Neuronal stem cell (in vitro differentiated cells): ENCODE measurements around the gene ROR1.

Experiments
- DNase-seq: peaks from one replicate; pipeline ENCODE4 v3.0.0-alpha.2; 2013; ENCODE audit warnings: low spot score
- H2AFZ ChIP-seq: one replicate; pipeline ENCODE4 v1.6.1; 2013; ENCODE audit warnings: mild to moderate bottlenecking, low read length, inconsistent platforms
- H2AK5ac ChIP-seq: 2 replicates; pipeline ENCODE4 v1.6.1; 2013; ENCODE audit warnings: low read depth, mild to moderate bottlenecking, inconsistent platforms, low read length, moderate library complexity, mixed read lengths
- H2BK120ac ChIP-seq: 2 replicates; pipeline ENCODE4 v1.6.1; 2013; ENCODE audit warnings: low read depth, mild to moderate bottlenecking, inconsistent platforms, low read length, moderate library complexity, mixed read lengths
- H2BK12ac ChIP-seq: one replicate; pipeline ENCODE4 v1.6.1; 2013; ENCODE audit warnings: low read length, inconsistent platforms
- H2BK15ac ChIP-seq: 2 replicates; pipeline ENCODE4 v1.6.1; 2013; ENCODE audit warnings: mild to moderate bottlenecking, low read length, inconsistent platforms, mixed read lengths
- H2BK5ac ChIP-seq: one replicate; pipeline ENCODE4 v1.6.1; 2013; ENCODE audit warnings: inconsistent platforms, mild to moderate bottlenecking, low read length, moderate library complexity
- H3K14ac ChIP-seq: one replicate; pipeline ENCODE4 v1.6.1; 2013; ENCODE audit warnings: low read length, inconsistent platforms
- H3K18ac ChIP-seq: 2 replicates; pipeline ENCODE4 v1.6.1; 2013; ENCODE audit warnings: low read length, inconsistent platforms
- H3K23ac ChIP-seq: 2 replicates; pipeline ENCODE4 v1.6.1; 2013; ENCODE audit warnings: low read depth, mild to moderate bottlenecking, mixed read lengths, low read length, inconsistent platforms; ENCODE audit not compliant: poor library complexity
- H3K27ac ChIP-seq: replicated peaks from 3 replicates; pipeline ENCODE4 v1.5.1; 2013; ENCODE audit warnings: low read length, inconsistent platforms
- H3K27me3 ChIP-seq, 3 experiments: 2 replicates each; pipeline ENCODE4 v1.6.1; 2013; ENCODE audit warnings: low read length in 3 of 3, mild to moderate bottlenecking in 2 of 3, inconsistent platforms in 1 of 3, low read depth in 1 of 3, mixed read lengths in 1 of 3, moderate library complexity in 1 of 3; ENCODE audit not compliant: control insufficient read depth in 3 of 3, insufficient read depth in 3 of 3
- H3K36me3 ChIP-seq, 2 donors: replicated peaks in 1 of 2; 2 replicates each; pipeline ENCODE4 v1.6.1; 2013; ENCODE audit warnings: low read length in 2 of 2; ENCODE audit not compliant: control insufficient read depth in 2 of 2, insufficient read depth in 2 of 2
- H3K4ac ChIP-seq: 2 replicates; pipeline ENCODE4 v1.6.1; 2013; ENCODE audit warnings: inconsistent platforms, mild to moderate bottlenecking, low read length, moderate library complexity
- H3K4me1 ChIP-seq, 2 donors: 1 replicate in 1 of 2; 2 replicates in 1 of 2; pipeline ENCODE4 v1.6.1; 2013; ENCODE audit warnings: low read length in 2 of 2, low read depth in 1 of 2; ENCODE audit not compliant: control insufficient read depth in 2 of 2, insufficient read depth in 1 of 2
- H3K4me2 ChIP-seq: one replicate; pipeline ENCODE4 v1.6.1; 2013; ENCODE audit warnings: mild to moderate bottlenecking, low read length, inconsistent platforms; ENCODE audit not compliant: insufficient read depth, poor library complexity, severe bottlenecking
- H3K4me3 ChIP-seq, 2 donors: 2 replicates each; pipeline ENCODE4 v1.5.1; 2013; ENCODE audit warnings: low read length in 2 of 2, mild to moderate bottlenecking in 2 of 2, inconsistent platforms in 1 of 2, moderate library complexity in 1 of 2
- H3K79me1 ChIP-seq: one replicate; pipeline ENCODE4 v1.6.1; 2013; ENCODE audit warnings: low read depth, mild to moderate bottlenecking, inconsistent platforms, low read length, moderate library complexity
- H3K9ac ChIP-seq: one replicate; pipeline ENCODE4 v1.6.1; 2013; ENCODE audit warnings: mild to moderate bottlenecking, low read depth, low read length, inconsistent platforms; ENCODE audit not compliant: poor library complexity
- H3K9me3 ChIP-seq, 2 donors: replicated peaks in 1 of 2; 2 replicates each; pipeline versions ENCODE3 to v1.6.1; 2013; ENCODE audit warnings: low read length in 2 of 2, mild to moderate bottlenecking in 2 of 2, inconsistent platforms in 1 of 2, low read depth in 1 of 2, mixed read lengths in 1 of 2, moderate library complexity in 1 of 2; ENCODE audit not compliant: control insufficient read depth in 2 of 2, insufficient read depth in 1 of 2
- H4K8ac ChIP-seq: one replicate; pipeline ENCODE4 v1.6.1; 2013; ENCODE audit warnings: low read depth, mild to moderate bottlenecking, inconsistent platforms, low read length, moderate library complexity
- H4K91ac ChIP-seq: one replicate; pipeline ENCODE4 v1.6.1; 2013; ENCODE audit warnings: low read length, low read depth, mild to moderate bottlenecking, inconsistent platforms; ENCODE audit not compliant: poor library complexity
- WGBS, 2 donors: extraction: QIAGEN DNeasy Blood & Tissue Kit; methylation state at CpG; one replicate each; pipeline ENCODE4 v1.1.7; 2013; ENCODE audit warnings: missing lambda C conversion rate in 2 of 2, mixed read lengths in 1 of 2; ENCODE audit not compliant: insufficient read length in 2 of 2, insufficient replicate concordance in 1 of 2; ENCODE audit errors: extremely low coverage in 2 of 2; 5-methylcytosine and 5-hydroxymethylcytosine counted together

Gene ROR1

DNA sequence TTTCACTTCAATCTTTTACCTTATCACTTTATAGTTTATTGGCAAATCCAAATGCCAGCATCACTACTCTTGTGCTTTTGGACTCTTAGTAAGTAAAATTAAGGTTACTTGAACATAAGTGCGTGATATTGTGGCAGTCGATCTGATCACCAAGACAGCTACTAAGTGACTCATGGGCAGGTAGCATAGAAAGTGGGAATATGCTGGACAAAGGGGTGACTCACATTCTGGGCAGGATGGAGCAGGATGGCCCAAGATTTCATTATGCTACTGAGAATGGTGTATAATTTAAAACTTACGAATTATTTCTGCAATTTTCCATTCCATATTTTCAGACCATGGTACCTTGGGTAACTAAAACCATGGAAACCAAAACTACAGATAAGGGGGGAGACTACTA lies 120.2 kb downstream of the ROR1 start:
- Histone ChIP-seq H3K4ac (no peak overlapping the region), H3K27ac (no peak overlapping the region), H3K23ac (no peak overlapping the region), H3K4me3 (no peak overlapping the region), H2BK120ac (no peak overlapping the region), H3K27me3 (no peaks in the 10 kb centered on the region), H2BK5ac (no peak overlapping the region), H3K14ac (no peak overlapping the region), H3K4me1 (peaks cover 6 to 9% of the 10 kb centered on the region in 2 donors), H3K9ac (no peak overlapping the region), H3K36me3 (no peaks in the 10 kb centered on the region), H3K18ac (no peak overlapping the region), H3K4me2 (no peak overlapping the region), H3K79me1 (no peaks in the 10 kb centered on the region), H3K9me3 (peaks cover 0 to 3% of the 10 kb centered on the region in 2 donors), H4K91ac (no peak overlapping the region), H4K8ac (no peak overlapping the region), H2BK15ac (no peak overlapping the region), H2AFZ (no peak overlapping the region), H2AK5ac (no peak overlapping the region), H2BK12ac (no peak overlapping the region)
- DNase-seq, result no peak
- WGBS, 2 donors, result no CpG with 5 or more reads among the region's 3 CpGs

DNA sequence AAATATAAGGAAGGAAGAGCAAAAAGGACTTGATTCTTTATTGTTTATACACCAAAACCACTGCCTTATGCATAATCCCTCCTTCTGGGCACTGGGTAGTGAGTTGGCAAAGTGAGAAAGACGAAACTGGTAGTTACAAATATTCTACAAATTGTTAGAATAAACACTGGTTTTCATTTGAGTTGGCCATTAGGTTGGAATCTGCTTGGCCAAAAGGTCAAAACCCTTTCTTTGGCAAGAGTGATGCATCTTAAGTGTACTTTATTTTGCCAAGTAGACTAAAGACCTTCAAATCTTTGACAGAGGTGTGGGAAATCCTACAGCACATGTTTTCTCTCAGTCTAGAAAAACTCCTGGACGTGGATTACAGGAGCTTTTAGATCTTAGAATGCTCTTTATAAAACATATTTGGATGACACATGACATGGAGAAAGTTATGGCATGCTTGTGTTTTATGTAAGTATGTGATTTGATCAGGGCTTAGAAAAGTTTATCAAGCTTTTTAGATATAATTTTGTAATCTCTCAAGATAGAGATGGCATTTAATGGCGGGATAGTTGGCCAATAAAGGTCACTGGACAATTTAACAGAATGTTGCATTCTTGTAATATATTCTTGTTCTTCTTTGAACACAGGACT lies 120.9 kb downstream of the ROR1 start:
- Histone ChIP-seq H3K36me3 (no peaks in the 10 kb centered on the region), H3K4me2 (no peak overlapping the region), H3K4me1 (peaks cover 6 to 9% of the 10 kb centered on the region in 2 donors), H4K8ac (no peak overlapping the region), H3K27me3 (no peaks in the 10 kb centered on the region), H3K18ac (no peak overlapping the region), H3K23ac (no peak overlapping the region), H2AFZ (no peak overlapping the region), H3K79me1 (no peaks in the 10 kb centered on the region), H3K27ac (no peak overlapping the region), H2BK12ac (no peak overlapping the region), H2BK120ac (no peak overlapping the region), H4K91ac (no peak overlapping the region), H3K14ac (no peak overlapping the region), H2BK5ac (no peak overlapping the region), H3K4me3 (no peak overlapping the region), H2AK5ac (no peak overlapping the region), H3K4ac (no peak overlapping the region), H3K9ac (no peak overlapping the region), H3K9me3 (peaks cover 0 to 3% of the 10 kb centered on the region in 2 donors), H2BK15ac (no peak overlapping the region)
- no CpG with 5 or more reads among the region's 3 CpGs for WGBS, 2 donors
- no peak for DNase-seq

DNA sequence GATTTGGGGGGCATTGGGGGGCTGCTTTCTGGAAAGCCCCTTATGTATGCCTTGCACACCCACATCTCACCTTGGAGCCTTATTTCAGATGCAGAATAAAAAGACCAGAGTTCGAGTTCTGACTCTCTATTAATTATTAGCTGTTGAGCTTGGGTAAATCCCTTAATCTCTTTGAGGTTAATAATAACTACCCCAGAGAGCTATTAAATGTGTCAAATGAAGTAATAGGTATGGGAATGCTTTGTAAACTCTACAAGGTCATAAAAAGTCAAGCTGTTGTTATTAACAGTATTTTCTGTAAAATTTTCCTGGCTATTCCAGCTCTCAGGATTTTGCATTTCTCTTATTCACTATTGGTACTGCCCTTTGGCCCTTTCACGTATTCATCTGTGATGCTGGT lies 122.9 kb downstream of the ROR1 start:
- Histone ChIP-seq H3K14ac (no peak overlapping the region), H2BK5ac (no peak overlapping the region), H2AFZ (no peak overlapping the region), H3K36me3 (no peaks in the 10 kb centered on the region), H3K4me3 (no peak overlapping the region), H2BK120ac (no peak overlapping the region), H3K27ac (no peak overlapping the region), H4K8ac (no peak overlapping the region), H3K4me2 (no peak overlapping the region), H2BK12ac (no peak overlapping the region), H3K9me3 (no peaks in the 10 kb centered on the region), H3K9ac (no peak overlapping the region), H3K23ac (no peak overlapping the region), H2BK15ac (no peak overlapping the region), H3K18ac (no peak overlapping the region), H2AK5ac (no peak overlapping the region), H4K91ac (no peak overlapping the region), H3K4me1 (peaks cover 6 to 9% of the 10 kb centered on the region in 2 donors), H3K4ac (no peak overlapping the region), H3K79me1 (peaks cover 2% of the 10 kb centered on the region), H3K27me3 (no peaks in the 10 kb centered on the region)
- no peak for DNase-seq
- no CpG with 5 or more reads among the region's 2 CpGs for WGBS, 2 donors

DNA sequence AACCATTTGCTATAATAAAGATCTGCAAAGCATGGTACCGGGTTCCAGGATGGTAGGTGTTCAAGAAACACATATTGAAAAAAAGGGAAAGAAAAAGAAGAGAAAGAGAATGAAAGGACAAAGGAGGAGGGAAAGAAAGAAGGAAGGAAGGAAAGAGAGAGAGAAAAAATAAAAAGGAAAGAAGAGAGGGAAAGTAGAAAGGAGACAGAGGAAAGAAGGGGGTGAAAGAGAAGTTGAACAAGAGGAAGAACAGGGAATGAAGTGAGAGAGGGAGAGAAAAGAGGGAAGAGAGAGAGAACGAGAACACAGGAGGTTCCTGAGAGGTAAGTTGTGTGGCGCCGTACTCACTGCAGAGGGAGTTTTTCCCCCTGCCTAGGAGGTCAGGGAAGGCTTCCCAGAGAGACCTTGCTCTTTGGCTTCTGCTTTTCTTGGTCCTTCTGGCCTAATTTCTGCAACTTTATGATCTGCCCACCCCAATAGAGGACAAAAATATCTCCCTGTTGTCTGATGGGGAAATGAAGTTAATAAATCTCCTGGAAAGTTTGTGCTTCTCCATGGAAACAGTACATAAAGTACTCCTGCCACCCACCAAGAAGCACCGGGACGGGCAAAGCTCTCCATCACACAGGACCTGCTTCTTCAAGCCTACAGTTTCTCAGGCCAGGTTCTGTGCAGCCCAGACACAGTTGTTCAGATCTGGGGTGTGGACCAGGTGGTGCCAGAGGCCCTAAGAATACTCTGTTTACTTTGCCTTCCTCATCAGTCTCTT lies 124.8 kb downstream of the ROR1 start:
- Histone ChIP-seq H3K4me2 (no peak overlapping the region), H2BK15ac (no peak overlapping the region), H2AFZ (no peak overlapping the region), H3K14ac (no peak overlapping the region), H3K4me1 (no peaks in the 10 kb centered on the region), H3K9ac (no peak overlapping the region), H3K27ac (no peak overlapping the region), H2BK5ac (no peak overlapping the region), H3K18ac (no peak overlapping the region), H3K4ac (no peak overlapping the region), H3K36me3 (no peaks in the 10 kb centered on the region), H3K9me3 (no peaks in the 10 kb centered on the region), H3K23ac (no peak overlapping the region), H3K4me3 (no peak overlapping the region), H3K27me3 (no peaks in the 10 kb centered on the region), H4K8ac (no peak overlapping the region), H2BK120ac (no peak overlapping the region), H3K79me1 (peaks cover 2% of the 10 kb centered on the region), H2AK5ac (no peak overlapping the region), H4K91ac (no peak overlapping the region), H2BK12ac (no peak overlapping the region)
- no CpG with 5 or more reads among the region's 6 CpGs for WGBS, 2 donors
- no peak for DNase-seq
